DMS53 treated with DMSO at 0.1 percent for 48 hours (cell line): ENCODE measurements around the gene LMBRD2.
A peak's percentile ranks its signal among the peaks of the same experiment; 100 is the strongest.

Source experiments
- DNase-seq: peaks from one replicate; lab custom pipeline; 2025; ENCODE audit not compliant: unreplicated experiment; lab: John Stamatoyannopoulos, UW

LMBRD2 gene

GRCh38 chr5:36111238-36111637 lies 40.4 kb downstream of the LMBRD2 start:
- no peak for DNase-seq

- DNase-seq = no peak
Observed at GRCh38 chr5:36108758-36109460, 42.8 kb downstream of the LMBRD2 start.

GRCh38 chr5:36105819-36106218 lies 45.9 kb downstream of the LMBRD2 start:
- DNase-seq = no peak

GRCh38 chr5:36099748-36100147 lies 51.9 kb downstream of the LMBRD2 start:
- no peak for DNase-seq

GRCh38 chr5:36096486-36096885 lies 55.2 kb downstream of the LMBRD2 start:
- no peak for DNase-seq

GRCh38 chr5:36089989-36090388 lies 61.7 kb downstream of the LMBRD2 start:
- peak; percentile 30 for DNase-seq

GRCh38 chr5:36079200-36079781 lies 72.4 kb downstream of the LMBRD2 start:
- DNase-seq = peak; percentile 60

GRCh38 chr5:36078430-36078829 lies 73.3 kb downstream of the LMBRD2 start:
- no peak for DNase-seq

GRCh38 chr5:36073595-36074216 lies 78.0 kb downstream of the LMBRD2 start:
- peak; percentile 15 for DNase-seq

GRCh38 chr5:36070687-36071571 lies 80.8 kb downstream of the LMBRD2 start:
- DNase-seq = no peak

- no peak for DNase-seq
Observed at GRCh38 chr5:36068751-36069281, 82.9 kb downstream of the LMBRD2 start.

- DNase-seq = peak; percentile 0
Observed at GRCh38 chr5:36066540-36067210, 85.0 kb downstream of the LMBRD2 start, which contains the start of gene UGT3A2. Gene UGT3A2 (minus strand): TSS chr5:36066882. CDS start chr5:36066789, 93 bp downstream.

- no peak for DNase-seq
Observed at GRCh38 chr5:36066001-36066539, 85.6 kb downstream of the LMBRD2 start.

- peak; percentile 2 for DNase-seq
Observed at GRCh38 chr5:36060420-36060887, 91.2 kb downstream of the LMBRD2 start.

GRCh38 chr5:36059571-36060419 lies 91.9 kb downstream of the LMBRD2 start:
- no peak for DNase-seq

GRCh38 chr5:36058776-36059175 lies 92.9 kb downstream of the LMBRD2 start:
- DNase-seq = no peak

- no peak for DNase-seq
Observed at GRCh38 chr5:36057386-36057785, 94.3 kb downstream of the LMBRD2 start.

- DNase-seq = no peak
Observed at GRCh38 chr5:36056422-36056821, 95.3 kb downstream of the LMBRD2 start.

GRCh38 chr5:36055984-36056383 lies 95.7 kb downstream of the LMBRD2 start:
- DNase-seq = no peak
